SHP77 treated with DMSO at 0.1 percent for 48 hours (cell line): ENCODE results near the gene NOMO2.
"Not testable (repeated sequence)": the region's sequence is repeated elsewhere in the genome, so short reads cannot be mapped to it uniquely, and the experiment has no call there.

Experiments
- DNase-seq: peaks from one replicate; lab custom pipeline; 2025; lab: John Stamatoyannopoulos, UW

The NOMO2 gene

DNA sequence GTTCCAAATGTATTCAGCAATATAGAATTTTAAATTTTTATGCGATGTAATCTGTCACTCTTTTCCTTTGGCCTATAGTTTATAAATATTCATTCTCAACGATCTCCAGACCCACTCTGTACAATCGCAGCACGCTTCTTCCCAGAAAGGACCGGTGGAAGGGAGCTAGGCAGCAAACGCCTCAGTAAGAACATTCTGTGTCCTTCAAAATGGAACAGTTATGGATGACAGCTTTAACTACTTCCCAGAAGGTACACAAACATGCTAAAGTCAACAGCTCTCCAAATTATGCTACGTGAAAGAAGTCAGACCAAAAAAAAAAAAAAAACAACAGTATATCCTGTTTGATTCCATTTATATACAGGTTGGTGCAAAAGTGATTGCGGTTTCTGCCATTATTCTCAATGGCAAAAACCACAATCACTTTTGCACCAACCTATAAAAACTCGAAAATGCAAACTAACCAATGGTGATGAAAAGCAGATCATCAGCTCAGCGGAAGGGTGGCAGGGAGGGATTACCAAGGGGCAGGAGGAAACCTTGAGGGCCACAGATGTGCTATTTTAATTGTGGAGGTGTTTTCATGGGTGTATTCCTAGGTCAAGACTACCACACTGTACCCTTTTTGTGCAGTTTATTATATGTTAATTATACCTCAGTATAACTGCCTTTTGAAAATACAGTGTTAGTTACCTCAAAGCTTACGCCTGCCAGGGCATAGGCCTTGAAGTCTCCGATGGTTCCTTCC lies 43.2 kb downstream of the NOMO2 start:
- not testable (repeated sequence) for DNase-seq

DNA sequence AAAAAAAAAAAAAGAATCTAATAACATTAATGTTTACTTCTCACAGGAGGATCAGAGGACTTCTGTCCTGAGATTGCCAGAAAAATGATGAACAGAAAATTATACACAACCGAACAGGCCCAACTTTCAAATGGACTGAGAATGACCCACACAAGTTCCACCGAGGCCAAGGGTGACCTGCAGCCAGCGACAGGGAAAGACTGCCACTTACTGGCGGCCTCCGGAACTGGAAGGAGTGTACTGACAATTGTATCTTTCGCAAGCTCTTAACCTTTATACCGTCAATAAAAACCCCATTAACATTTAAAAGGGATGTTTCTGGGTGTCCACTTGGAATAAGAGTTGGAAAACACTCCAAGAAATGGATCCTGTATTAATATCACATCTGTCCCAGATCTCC lies 63.5 kb downstream of the NOMO2 start:
- not testable (repeated sequence) for DNase-seq

DNA sequence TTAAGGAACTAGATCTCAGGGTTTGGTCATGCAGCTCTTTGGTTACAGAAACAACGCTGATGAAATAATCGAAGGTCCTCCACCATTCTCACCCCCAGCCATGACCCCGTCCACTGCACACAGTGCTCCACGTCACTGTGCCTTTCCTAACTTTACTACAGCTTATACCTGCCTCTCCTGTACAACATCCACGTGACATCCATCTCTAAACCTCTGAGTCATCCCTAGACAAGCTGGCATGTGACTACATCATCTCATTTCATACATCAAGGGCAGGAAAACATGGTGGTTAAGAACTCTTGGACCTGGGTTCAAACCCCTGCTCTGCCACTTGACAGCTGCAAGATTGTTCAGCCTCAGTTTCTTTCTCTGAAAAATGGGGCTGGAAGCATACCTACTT lies 64.9 kb downstream of the NOMO2 start:
- not testable (repeated sequence) for DNase-seq

DNA sequence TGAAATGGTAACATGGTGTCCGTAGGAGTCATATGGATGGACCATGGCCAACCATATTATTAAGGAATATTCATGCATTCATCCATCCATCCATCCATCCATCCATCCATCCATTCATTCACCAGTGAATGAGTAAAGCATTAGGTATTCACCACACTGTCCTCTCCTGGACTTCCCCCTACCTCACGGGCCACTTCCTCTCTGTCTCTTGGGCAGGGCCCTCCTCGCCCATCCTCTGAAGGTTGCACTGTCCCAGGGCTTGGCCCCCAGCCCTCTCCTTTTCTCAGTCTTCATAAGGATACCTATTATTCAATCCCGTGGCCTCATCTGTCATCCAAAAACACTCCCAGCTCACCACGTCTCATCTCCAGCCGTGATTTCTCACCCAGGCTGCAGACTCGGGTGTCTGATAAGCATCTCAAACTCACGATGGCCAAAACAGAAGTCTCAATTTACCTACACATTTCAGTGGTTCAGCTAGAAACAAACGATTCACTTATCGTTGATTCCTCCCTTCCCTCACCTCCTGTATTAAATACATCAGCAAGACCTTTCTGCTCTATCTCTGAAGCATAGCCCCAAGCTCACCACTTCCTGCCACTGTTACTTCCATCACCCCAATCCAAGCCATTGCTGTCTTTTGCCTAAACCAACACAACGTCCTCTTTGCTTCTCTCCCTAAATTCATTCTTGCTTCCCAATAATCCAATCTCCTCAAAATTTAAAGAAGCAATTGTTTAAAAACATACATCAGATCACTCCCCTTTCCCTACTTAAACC lies 69.6 kb downstream of the NOMO2 start:
- DNase-seq = not testable (repeated sequence)

DNA sequence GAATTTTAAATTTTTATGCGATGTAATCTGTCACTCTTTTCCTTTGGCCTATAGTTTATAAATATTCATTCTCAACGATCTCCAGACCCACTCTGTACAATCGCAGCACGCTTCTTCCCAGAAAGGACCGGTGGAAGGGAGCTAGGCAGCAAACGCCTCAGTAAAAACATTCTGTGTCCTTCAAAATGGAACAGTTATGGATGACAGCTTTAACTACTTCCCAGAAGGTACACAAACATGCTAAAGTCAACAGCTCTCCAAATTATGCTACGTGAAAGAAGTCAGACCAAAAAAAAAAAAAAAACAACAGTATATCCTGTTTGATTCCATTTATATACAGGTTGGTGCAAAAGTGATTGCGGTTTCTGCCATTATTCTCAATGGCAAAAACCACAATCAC lies 125.9 kb downstream of the NOMO2 start:
- DNase-seq = not testable (repeated sequence)

DNA sequence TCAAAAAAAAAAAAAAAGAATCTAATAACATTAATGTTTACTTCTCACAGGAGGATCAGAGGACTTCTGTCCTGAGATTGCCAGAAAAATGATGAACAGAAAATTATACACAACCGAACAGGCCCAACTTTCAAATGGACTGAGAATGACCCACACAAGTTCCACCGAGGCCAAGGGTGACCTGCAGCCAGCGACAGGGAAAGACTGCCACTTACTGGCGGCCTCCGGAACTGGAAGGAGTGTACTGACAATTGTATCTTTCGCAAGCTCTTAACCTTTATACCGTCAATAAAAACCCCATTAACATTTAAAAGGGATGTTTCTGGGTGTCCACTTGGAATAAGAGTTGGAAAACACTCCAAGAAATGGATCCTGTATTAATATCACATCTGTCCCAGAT lies 146.1 kb downstream of the NOMO2 start:
- DNase-seq = not testable (repeated sequence)

DNA sequence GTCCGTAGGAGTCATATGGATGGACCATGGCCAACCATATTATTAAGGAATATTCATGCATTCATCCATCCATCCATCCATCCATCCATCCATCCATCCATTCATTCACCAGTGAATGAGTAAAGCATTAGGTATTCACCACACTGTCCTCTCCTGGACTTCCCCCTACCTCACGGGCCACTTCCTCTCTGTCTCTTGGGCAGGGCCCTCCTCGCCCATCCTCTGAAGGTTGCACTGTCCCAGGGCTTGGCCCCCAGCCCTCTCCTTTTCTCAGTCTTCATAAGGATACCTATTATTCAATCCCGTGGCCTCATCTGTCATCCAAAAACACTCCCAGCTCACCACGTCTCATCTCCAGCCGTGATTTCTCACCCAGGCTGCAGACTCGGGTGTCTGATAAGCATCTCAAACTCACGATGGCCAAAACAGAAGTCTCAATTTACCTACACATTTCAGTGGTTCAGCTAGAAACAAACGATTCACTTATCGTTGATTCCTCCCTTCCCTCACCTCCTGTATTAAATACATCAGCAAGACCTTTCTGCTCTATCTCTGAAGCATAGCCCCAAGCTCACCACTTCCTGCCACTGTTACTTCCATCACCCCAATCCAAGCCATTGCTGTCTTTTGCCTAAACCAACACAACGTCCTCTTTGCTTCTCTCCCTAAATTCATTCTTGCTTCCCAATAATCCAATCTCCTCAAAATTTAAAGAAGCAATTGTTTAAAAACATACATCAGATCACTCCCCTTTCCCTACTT lies 152.2 kb downstream of the NOMO2 start:
- DNase-seq = not testable (repeated sequence)

DNA sequence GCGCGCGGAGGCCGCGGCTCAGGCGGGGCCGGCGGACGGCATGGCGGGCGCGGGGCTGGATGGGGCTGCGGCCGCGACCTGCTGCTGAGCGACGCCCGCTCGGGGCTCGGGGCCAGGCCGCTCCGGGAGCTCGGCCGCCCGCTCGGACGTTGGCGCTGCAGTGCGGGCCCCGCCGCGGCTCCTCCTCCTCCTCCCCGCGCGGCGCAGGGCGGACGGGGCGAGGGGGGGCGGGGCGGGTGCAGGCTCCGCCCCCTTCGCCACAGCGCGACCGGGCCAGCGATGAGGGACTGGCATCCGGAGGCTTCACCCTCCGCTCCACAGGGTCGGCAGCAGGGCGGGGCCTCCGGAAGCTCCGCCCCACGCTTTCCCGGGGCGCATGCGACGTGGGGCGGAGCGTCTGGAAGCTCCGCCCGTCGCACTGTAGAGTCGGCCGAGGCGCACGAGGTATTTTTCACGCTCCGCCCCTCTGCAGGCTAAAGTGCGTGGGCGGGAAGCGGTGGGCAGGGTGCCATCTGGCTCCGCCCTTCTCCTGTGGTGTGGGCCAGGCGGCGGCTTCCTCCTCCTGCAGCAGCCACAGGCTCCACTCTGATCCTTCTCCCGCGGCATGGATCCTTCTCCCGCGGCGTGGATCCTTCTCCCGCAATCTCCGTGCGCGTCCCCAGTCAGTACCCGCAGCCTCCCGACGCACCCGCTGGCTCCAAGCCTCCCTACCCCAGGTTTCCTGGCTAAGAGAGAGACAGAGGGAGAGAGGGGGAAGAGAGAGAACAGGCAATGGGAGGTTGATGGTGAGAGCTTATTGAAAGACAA lies 159.8 kb downstream of the NOMO2 start:
- DNase-seq = not testable (repeated sequence)

DNA sequence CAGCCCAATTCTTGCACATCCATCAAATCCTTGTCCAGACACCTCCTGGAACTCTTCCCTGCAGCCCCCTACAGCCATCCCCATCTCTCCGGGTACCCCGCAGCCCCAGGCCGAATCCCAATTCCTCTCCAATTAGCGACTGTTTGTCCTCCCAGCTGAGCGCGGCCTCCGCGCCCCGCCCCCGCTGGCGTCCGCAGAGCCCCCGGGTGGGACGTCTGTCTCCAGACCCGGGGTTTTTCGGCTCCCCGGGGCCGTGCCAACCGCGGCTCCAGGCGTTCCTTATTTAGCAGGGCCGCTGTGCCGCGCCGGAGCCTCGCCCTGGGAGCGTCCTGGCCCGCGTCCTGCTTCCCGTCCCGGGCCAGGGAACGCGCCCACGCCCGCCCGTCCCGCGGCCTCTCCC lies 160.7 kb downstream of the NOMO2 start:
- not testable (repeated sequence) for DNase-seq

DNA sequence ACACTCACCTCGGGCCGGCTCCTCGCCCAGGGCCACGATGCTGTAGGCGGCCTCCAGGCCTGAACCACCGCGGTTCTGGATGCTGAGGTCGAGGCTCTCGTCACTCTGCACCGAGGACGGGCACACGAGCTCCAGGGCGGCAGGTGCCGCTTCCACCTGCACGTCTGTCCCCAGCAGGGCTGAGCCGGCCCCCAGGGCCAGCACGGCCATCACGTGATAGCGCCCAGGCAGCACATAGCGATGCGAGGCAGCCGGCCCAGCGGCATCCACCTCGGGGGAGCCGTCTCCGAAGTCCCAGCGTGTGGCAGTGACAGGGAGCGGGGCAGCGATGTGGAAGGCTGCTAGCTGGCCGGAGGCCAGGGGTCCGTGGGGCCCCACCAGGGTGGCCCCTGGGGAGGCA lies 167.5 kb downstream of the NOMO2 start:
- DNase-seq = not testable (repeated sequence)

DNA sequence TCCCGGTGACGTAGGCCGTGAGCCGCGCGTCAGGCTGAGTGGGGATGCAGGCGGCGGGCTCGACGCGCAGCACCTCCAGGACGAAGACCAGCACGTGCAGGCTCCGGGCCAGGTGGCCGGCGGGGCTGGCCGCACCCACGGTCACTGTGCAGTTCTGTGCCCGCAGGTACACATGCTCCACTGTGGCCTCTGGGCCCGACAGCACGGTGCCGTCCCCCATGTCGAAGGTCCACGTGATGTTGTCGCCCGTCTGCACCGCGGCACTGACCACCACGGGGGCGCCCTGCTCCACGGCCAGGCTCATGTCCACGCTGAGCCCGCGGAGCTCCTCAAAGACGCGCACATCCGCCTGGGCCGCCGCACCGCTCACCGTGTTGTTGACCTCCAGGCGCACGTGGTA lies 174.1 kb downstream of the NOMO2 start:
- DNase-seq = not testable (repeated sequence)

DNA sequence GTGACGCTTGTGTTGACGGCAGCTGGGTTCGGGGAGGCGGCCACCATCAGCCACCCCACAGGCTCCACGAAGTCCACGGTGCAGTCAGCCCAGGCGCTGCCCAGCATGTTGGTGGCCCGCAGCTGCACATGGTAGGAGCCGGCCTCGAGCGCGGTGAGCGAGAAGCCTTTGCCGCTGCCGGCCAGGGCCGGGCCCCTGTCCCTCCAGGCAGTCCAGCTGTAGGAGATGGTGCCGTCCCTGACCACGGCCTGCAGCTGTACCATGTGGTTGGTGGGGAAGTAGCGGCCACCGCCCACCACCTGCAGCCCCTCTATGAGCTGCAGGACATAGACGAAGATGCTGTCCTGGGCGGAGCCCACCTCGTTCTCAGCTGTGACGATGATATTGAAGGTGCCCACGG lies 175.4 kb downstream of the NOMO2 start:
- DNase-seq = not testable (repeated sequence)

DNA sequence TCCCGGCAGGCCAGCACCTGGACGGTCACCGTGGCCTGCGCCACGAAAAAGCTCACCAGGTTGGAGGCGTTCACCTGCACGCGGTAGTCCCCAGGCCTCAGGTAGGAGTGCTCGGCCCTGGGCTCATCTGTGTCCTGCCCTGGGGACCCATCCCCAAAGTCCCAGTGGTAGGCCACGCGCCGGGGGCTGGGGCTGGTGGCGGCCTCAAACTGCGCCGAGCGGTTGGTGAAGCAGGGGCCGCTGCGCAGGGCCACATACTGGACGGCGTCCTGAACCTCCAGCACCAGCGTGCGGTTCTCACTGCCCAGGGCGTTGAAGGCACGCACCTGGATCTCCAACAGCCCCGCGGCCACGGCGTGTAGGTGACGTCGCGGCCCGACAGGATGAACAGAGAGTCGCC lies 176.6 kb downstream of the NOMO2 start:
- not testable (repeated sequence) for DNase-seq

DNA sequence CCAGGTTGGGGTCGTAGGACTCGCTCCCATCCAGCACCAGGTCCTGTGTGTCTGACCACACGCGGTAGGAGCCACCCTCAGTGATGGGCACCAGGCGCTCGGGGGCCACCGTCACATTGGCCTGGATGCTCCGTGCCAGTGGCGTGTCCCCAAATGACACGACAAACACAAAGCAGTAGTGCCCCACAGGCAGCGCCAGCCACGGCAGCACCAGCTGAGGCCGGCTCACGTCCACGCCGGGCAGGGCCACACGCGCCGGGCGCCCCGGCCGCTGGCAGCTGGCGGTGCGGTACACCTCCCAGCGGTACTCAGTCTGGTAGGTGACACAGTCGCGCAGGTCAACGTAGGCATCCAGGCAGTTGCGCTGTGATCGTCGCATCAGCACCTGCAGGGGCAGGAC lies 177.0 kb downstream of the NOMO2 start:
- not testable (repeated sequence) for DNase-seq

DNA sequence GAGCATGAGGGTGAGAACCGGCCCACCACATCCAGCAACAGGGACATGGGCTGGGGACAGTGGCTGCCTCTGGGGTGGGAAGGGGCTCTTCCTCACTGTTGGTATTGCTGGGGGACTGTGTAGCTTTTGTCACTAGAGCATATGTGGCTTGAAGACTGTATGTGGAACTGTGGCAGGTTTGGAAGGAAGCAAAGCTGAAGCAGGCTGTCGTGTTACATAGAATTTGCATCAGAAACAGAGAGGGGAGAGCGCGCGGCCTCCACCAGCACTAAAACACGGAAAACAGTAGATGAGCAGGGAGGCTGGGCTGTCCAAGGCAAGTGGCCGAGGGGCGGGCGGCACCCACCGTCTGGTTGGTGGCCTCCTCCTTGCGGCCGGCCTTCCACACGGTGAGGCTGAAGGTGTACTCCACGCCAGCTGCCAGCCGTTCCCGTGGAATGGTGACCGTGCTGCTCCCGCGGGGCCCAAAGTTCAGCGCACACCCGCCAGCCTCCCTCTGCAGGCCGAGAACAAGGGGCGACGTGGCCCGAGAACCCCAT lies 177.7 kb downstream of the NOMO2 start:
- not testable (repeated sequence) for DNase-seq

DNA sequence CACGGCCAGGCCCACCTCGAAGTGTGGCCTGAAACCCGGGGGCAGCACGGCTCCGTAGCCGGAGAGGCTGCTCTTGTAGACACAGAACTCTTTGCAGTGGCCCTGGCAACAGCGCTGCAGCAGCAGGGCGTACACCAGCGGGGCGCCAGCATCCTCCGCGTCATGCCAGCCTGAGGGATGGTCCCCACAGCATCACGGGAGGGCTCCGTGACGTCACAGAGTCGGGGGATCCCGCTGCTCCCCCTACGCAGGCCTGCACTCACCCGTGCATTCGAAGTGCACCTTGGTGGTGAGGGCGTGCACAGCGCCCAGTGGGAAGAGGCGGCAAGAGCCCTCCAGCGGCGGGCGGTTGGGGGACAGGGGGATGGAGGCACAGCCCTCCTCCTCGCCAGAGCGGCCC lies 179.2 kb downstream of the NOMO2 start:
- DNase-seq = not testable (repeated sequence)
